ENCODE results near the gene ZYX. TPM values are rescaled to one million over a fixed set of nuclear protein-coding genes. Genes with fewer than 3 reads are reported as not detected.

Gene ZYX
- total and polyA plus RNA-seq, 2 of the 13 experiments (the other 11 are each of a cell fraction or from before 2014, with no cell fraction given) = 9.9 to 13.7 TPM

DNA sequence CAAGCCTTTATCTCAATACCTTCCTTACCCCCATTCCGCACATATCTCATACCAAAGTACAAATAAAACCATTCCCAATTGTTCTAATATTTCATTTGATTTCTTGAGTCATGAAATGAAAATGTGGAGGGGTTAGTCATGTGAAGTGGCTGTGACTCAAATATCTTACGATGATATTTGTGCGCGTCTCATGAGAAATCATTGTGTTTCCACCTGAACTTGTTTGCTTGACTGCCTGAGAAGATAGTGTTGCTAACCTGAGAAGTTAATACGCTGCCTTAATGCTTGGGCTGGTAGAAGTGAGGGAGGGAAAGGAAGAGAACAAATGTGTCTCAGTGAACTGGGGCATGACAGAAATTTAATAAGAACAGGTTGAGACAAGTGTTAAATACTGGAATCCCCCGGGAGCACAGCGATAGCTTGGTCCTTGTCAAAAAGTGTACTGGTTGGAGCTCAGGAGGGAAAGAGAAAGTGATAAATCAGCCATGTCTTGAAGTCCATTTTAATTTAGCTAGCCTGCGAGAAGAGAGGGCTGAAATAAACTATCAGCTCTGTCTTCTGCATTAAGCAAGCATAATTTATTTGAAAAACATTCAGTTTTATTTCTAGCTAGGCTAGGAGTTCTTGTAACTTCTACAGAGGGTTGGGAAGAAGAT lies 34.7 kb downstream of the ZYX start:
- no peak overlapping the region for H3K9ac ChIP-seq (ENCODE audit: insufficient read depth, low read depth, low read length)
- DNase-seq (ENCODE audit: low spot score) = no peak

More for the DNA sequence above, 34.7 kb downstream of the ZYX start:
- ChIA-PET CTCF (ENCODE audit: low intra/inter-chr PET ratio, low total read pairs) (interaction anchor here (1.4 to 2.6 kb wide), 2 partner anchors 36 to 176 kb away, joined by 7 to 24 read pairs; partner anchors contain the start of gene ZYX), POLR2A (interaction anchor here (1.0 kb wide), 1 partner anchor 20 kb away, joined by 6 read pairs; no protein-coding TSS in a partner anchor)
- Histone ChIP-seq H3K4me3 (replicated peaks in 1 of 3; ENCODE audit: insufficient read depth in 1 of 3, low read depth in 2 of 3, low read length in 3 of 3) (no peak overlapping the region), H3K4me1 (ENCODE audit: insufficient read depth, low read length) (peaks cover 9% of the 10 kb centered on the region), H3K27me3 (ENCODE audit: control insufficient read depth in 1 of 2, insufficient read depth in 2 of 2, low read length in 2 of 2) (peaks cover 2 to 14% of the 10 kb centered on the region in 2 experiments; a peak in 3 of 5 replicates), H3K79me2 (ENCODE audit: insufficient read depth, low read length) (no peaks in the 10 kb centered on the region), H3K36me3 (replicated peaks in 1 of 2; ENCODE audit: control insufficient read depth in 1 of 2, insufficient read depth in 2 of 2, low read length in 2 of 2) (no peaks in the 10 kb centered on the region), H3K9me3 (ENCODE audit: low read length) (no peaks in the 10 kb centered on the region), H4K20me1 (ENCODE audit: insufficient read depth, low read length) (no peaks in the 10 kb centered on the region), H3K27ac (ENCODE audit: extremely low read length, insufficient read depth, low read length) (no peak overlapping the region), H2AFZ (ENCODE audit: low read length) (no peak overlapping the region), H3K4me2 (ENCODE audit: low read depth, low read length) (no peak overlapping the region)
- in situ Hi-C loops (cut with HindIII; ENCODE audit: extremely low pct_ligation_motif_present, low pct_unique_long_range_greater_than_20kb) = loop anchor here (5.0 kb wide), 2 partner anchors 34 to 94 kb away; partner anchors contain the start of gene ZYX
- WGBS (ENCODE audit: low lambda C conversion rate) = 55% methylated on average over 8 of the region's 8 CpGs
- intact Hi-C loops (cut with micrococcal nuclease; ENCODE audit: unreplicated experiment) = loop anchor here (1.0 to 2.0 kb wide), 3 partner anchors 36 to 175 kb away; no protein-coding TSS in a partner anchor
- FAIRE-seq (no peak), ATAC-seq (no peak)
- TF ChIP-seq, protein P1, sequence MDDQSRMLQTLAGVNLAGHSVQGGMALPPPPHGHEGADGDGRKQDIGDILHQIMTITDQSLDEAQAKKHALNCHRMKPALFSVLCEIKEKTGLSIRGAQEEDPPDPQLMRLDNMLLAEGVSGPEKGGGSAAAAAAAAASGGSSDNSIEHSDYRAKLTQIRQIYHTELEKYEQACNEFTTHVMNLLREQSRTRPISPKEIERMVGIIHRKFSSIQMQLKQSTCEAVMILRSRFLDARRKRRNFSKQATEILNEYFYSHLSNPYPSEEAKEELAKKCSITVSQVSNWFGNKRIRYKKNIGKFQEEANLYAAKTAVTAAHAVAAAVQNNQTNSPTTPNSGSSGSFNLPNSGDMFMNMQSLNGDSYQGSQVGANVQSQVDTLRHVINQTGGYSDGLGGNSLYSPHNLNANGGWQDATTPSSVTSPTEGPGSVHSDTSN (CRISPR knock-in tag; IDR thresholded peaks at IDR 0.05; ENCODE audit: borderline replicate concordance) = no peak
- no peak for TF ChIP-seq FOXA1 (IDR thresholded peaks at IDR 0.05)
- TF ChIP-seq FOXA1 (CRISPR knock-in tag; IDR thresholded peaks at IDR 0.05) = no peak
- no peak for TF ChIP-seq IKZF1 (IDR thresholded peaks at IDR 0.05)
- no peak for TF ChIP-seq FOXO1 (CRISPR knock-in tag; IDR thresholded peaks at IDR 0.05)
- no peak for TF ChIP-seq ZBTB42 (CRISPR knock-in tag; IDR thresholded peaks at IDR 0.05)
- no peak for TF ChIP-seq ARNT2 (CRISPR knock-in tag; IDR thresholded peaks at IDR 0.05; ENCODE audit: low read depth)
- TF ChIP-seq, protein P2, sequence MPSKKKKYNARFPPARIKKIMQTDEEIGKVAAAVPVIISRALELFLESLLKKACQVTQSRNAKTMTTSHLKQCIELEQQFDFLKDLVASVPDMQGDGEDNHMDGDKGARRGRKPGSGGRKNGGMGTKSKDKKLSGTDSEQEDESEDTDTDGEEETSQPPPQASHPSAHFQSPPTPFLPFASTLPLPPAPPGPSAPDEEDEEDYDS (CRISPR knock-in tag; IDR thresholded peaks at IDR 0.05) = no peak
- no peak for TF ChIP-seq ZNF501 (CRISPR knock-in tag; IDR thresholded peaks at IDR 0.05)
- TF ChIP-seq SNAI1 (CRISPR knock-in tag; IDR thresholded peaks at IDR 0.05; ENCODE audit: borderline replicate concordance) = no peak
- TF ChIP-seq ZFP1 (CRISPR knock-in tag; IDR thresholded peaks at IDR 0.05) = no peak
- no peak for TF ChIP-seq ARHGAP35 (CRISPR knock-in tag; IDR thresholded peaks at IDR 0.05; ENCODE audit: borderline replicate concordance)
- TF ChIP-seq HNRNPUL1 (IDR thresholded peaks at IDR 0.05; ENCODE audit: low read depth, low read length) = no peak
- TF ChIP-seq, protein P3, sequence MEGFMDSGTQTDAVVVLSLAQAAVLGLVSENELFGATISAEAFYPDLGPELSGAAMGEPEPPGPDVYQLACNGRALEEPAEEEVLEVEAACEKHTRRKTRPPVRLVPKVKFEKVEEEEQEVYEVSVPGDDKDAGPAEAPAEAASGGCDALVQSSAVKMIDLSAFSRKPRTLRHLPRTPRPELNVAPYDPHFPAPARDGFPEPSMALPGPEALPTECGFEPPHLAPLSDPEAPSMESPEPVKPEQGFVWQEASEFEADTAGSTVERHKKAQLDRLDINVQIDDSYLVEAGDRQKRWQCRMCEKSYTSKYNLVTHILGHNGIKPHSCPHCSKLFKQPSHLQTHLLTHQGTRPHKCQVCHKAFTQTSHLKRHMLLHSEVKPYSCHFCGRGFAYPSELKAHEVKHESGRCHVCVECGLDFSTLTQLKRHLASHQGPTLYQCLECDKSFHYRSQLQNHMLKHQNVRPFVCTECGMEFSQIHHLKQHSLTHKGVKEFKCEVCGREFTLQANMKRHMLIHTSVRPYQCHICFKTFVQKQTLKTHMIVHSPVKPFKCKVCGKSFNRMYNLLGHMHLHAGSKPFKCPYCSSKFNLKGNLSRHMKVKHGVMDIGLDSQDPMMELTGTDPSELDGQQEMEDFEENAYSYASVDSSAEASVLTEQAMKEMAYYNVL (CRISPR knock-in tag; IDR thresholded peaks at IDR 0.05; ENCODE audit: borderline replicate concordance) = no peak
- TF ChIP-seq SALL2 (CRISPR knock-in tag; IDR thresholded peaks at IDR 0.05) = no peak
- no peak for TF ChIP-seq ZNF720 (CRISPR knock-in tag; IDR thresholded peaks at IDR 0.05)
- TF ChIP-seq TMF1 (CRISPR knock-in tag; IDR thresholded peaks at IDR 0.05; ENCODE audit: low read depth) = no peak
- no peak for TF ChIP-seq ZNF615 (CRISPR knock-in tag; IDR thresholded peaks at IDR 0.05; ENCODE audit: borderline replicate concordance)
- BruUV-seq (replicated peaks) = no TSS peak

Data from HepG2 (cell line).